GM20431 (cell line): ENCODE data around the gene SSPN.
"Not testable (repeated sequence)": the region's sequence is repeated elsewhere in the genome, so short reads cannot be mapped to it uniquely, and the experiment has no call there.

ENCODE experiments used
- in situ Hi-C: fragments of 300-500 bp; cut with MseI, MboI; formaldehyde crosslinking; loops from one replicate; pipeline ENCODE4 v1.15.0; 2020; ENCODE audit warnings: low sequenced_read_pairs; ENCODE audit not compliant: unreplicated experiment

The SSPN gene

GRCh38 chr12:26226122-26226521 lies 30.7 kb downstream of the SSPN start:
- in situ Hi-C loops: no loop called here

DNA sequence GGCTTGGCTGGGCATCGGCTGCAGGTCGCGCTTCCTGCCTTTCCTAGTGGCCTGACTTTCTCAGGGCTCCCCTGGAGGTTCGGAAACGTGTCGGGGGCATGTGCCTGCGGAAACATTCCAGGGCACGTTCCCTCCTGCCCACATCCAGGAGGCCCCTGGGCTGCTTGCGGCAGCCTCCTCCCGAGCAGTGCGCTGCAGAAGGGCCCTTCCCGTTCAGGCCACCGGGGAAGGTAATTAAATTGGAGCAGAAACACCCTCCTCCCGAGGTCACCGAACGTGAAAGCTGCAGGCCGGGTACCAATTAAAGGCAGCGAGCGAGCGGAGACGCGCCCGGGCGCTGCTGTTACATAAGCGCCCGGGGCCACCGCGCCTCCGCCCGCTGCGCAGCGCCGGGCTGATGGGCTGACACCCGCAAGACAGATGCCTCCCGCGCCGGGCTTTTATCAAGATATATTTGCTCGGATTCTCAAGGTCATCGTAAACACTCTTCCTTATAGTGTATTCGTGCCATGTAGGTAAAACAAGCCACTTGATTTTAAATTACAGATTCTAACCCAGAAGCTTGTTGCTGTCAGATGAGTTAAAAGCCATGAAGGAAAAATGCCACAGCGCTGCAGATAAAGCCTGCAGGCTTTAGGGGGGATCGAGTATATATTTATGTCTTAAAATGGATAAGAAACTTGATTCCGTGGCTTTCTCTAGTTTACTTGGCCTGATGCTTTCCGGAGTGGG lies 31.4 kb downstream of the SSPN start:
- in situ Hi-C loops: no loop called here

DNA sequence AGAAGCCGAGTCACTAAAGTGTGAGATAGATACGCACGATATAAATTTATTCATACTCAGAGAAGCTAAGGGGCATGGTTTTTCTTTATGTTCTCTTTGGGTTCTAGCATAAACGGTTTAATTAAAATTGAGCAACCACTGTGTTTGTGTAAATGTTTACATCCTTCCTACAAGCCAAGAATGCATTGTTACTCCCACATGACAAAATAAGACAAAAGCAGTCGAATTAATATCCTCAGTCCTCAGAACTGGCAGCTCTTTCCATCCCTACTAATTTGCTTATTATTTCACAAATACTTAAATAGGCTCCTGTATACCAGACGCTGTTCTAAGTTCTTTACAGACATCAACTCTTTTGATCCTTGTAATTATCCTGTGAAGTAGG lies 32.0 kb downstream of the SSPN start:
- in situ Hi-C loops: no loop called here

GRCh38 chr12:26229910-26230309 lies 34.5 kb downstream of the SSPN start:
- in situ Hi-C loops: no loop called here

DNA sequence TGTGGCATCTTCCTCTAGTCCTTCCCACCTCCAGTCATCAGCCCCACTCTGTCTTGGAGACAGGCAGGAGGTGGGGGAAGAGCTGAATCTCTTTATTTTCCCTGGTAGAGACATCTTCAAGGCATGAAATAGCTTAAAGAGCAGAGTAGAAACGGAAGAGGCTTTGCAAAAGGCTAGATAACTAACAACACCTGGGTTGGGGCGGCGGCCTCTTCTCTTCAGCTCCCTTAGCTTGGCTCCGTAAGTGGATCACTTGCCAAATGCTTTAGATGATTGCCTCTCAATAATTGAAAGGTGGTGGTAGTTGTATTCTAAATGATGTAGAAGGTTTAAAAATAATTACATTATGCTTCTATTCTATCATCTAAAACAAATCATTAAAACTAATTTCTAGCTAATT lies 36.1 kb downstream of the SSPN start:
- in situ Hi-C loops: no loop called here

- in situ Hi-C loops: no loop called here
Observed at GRCh38 chr12:26231921-26232320, 36.5 kb downstream of the SSPN start.

- in situ Hi-C loops: no loop called here
Observed at GRCh38 chr12:26233631-26234030, 38.3 kb downstream of the SSPN start.

- in situ Hi-C loops: not testable (repeated sequence)
Observed at GRCh38 chr12:26235465-26235864, 40.1 kb downstream of the SSPN start.

DNA sequence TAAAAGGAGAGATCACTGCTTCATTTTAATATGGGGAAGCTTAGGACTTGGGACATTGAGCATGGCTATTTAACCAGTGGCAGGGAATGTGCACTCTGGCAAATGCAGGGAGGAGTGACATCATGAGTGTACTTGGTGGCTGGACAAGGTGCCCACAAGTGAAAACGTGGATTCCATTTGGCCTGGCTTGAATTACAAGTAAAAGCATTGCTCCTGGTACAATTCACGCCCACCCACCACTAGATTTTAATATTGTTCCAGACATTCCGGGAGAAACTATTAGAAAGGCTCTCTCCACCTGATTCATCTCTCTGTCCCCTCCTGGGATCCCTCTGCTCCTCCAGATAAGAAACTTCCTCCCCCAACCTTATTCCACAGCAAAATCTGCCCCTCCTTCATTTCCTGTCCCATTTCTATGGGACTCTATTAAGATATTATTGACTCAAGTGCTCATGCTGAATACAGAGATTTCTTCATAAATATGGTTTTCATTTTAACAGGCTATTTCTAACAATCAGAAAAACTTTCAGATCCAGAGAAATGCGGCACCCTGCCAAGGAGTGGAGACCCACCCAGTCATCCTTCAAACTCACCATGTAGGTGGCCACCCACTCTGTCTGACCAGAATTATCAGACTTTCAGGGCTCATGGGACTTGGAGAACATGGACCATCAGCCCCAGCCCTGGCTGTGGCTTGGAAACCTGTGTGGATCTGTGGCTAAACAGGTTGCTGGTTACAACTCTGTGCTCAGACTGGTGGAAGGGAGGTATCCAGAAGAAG lies 43.2 kb downstream of the SSPN start:
- in situ Hi-C loops: no loop called here

GRCh38 chr12:26239122-26239851 lies 43.9 kb downstream of the SSPN start:
- in situ Hi-C loops: no loop called here

DNA sequence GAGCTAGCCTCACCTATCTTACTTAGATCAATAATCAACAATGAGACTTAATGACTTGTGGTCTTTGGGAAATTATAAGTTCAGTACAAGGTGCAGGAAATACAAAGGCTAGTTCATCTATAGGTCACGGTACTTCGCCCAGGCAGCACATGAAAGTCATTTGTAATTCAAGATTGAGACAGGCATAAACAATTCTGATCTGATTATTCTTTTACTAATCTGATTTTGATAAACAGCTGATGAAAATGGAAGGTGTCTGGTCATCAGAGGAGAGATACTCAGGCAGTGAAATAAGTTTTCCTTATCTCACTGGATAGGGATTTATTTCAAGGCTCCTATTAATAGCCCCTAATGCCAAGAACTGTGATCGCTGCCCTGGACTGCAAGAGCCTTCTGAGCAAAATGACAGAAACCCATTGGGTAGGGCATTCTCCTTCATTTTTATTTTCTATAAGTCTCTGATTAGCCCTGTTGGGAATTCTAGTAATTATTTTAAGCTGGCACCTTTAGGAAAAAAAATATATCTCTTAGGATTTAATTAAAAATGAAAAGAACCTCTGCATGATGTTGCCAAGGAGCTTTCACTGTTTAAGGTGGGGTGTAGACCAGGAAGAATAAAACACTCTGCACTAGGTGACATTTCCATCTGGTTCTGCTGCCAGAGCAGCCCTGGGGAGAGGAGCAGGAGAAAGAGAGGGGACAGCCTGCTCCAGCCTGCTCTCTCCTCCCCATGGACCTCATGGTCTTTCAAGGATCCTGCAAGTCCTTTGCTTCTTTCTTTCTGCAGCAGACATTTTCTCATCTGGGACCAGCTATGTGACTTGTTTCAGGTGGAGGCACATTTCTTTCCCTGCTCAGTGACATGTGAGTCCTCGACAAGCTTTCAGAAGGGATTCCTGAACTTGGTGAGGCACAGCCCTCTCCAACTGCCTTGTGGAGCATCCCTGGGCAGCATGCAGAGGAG lies 44.8 kb downstream of the SSPN start:
- in situ Hi-C loops: no loop called here

- in situ Hi-C loops: no loop called here
Observed at GRCh38 chr12:26241080-26241479, 45.7 kb downstream of the SSPN start.

DNA sequence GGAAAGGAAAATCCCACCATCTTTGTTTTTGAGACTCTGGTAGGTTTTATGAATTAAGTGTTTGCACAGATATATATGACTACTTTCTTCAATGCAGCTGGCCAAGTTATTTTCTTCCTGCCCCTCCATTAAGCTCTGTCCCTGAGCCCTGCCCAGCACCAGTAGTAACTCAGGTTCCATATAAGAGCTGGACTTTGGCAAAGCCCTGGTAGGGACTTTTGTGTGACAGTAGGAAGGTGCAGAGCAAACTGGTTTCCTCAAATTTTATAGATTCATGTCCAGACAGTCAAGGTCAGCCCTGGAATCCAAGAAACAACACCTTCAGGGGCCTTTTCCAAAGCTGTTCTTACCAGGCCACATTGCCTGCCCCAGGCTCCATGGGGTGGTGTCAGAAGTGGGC lies 47.3 kb downstream of the SSPN start:
- in situ Hi-C loops: no loop called here

DNA sequence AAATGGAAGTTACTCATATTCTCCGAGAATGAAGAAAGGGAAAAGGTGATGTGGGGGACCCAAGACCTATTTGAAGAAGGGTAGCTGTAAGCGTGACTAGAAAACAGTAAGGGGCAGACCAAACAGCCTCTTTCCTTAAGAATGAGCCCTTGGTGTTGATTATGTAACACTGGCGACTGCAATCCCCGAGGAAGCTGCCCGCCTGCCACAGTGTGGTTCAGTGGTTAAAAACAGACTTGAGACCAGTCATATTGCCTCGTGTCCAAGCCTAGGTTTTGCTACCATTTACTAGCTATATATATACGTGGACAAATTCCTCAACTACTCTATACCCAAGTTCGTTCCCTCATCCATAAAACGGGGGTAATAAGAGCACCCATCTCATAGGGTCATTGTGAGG lies 49.1 kb downstream of the SSPN start:
- in situ Hi-C loops: no loop called here

DNA sequence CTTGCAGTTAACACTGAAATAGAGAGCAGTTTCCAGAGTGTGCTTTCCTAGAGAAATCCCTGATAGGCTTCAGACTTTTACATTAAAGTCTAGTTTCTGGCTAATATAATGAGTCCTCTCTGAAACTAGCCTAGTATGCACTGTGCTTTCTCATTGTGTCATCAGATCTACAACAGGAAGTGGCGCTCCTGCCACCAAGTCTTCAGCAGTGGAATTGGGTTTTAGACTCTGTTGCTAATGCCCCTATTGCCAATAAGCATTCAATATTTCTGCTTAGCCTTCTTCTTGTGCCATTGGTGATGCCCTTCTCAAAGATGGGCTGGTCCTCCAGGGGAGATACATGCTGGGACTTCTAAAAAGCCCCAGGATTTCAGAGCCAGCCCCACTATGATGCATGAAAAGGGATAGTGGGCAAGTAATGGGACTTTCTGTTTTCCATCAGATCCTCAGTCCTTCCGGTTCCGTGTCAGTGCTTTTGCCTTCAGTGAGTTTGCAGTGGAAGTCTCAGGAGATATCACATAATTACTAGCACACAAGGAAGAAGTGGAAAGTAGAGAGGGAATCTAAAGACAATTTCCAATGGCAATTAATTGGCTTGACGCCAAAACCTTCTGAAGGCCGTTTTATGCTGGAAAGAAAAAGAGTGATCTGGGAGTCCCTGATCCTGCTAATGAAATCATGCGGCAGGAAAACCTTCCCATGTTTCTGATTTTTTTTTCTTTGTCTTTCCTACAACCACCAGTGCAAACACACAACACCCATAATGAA lies 50.0 kb downstream of the SSPN start:
- in situ Hi-C loops: no loop called here

DNA sequence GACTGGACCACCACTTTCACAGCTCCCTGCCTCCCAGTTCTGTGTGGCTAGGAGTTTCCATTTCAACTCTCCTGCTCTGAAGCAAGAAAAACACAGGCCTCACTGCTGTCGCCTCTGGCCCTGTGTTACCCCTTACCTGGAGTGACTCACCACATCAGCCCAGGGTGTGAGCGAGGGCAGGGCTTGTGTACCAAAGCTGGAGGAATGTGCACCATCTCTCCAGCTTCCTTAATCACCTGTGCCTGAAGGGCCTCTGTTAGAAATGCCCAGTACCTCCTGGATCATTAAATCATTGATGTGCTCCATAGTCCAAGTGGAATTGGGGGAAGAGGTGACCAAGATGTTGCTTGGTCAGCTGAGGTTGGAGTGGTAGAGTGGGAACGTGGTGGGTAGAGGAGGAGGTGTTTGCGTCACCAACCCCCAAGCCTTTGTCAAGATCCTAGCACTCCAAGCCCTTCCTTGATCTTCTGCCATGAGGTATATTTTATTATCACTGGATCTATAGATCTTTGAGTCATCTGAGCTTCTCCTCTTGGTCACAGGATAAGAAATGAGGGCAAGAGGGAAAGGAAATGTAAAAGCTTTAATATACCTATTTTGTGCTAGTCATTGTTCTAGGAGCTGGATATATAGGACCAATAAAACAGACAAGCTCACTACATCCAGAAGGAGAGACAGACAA lies 51.3 kb downstream of the SSPN start:
- in situ Hi-C loops: no loop called here

DNA sequence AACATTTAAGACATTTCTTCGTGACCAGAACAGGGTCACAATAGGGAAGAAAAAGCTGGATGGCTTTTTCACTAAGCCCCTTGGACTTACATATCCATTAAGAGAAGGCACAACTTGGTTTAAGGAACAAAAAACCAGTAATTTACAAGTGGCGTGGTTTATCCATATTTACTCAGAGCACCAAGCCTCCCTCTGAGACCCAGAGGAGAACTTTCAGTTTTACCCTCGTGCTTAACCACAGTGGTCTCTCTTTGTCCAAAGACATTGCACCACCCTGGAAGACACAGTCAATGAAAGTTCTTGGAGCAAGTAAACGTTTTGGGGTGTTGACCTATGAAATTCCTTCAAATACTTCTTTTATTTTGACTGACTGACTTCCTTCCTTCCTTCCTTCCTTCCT lies 52.5 kb downstream of the SSPN start:
- in situ Hi-C loops: no loop called here

GRCh38 chr12:26250801-26251200 lies 55.4 kb downstream of the SSPN start:
- in situ Hi-C loops: no loop called here

DNA sequence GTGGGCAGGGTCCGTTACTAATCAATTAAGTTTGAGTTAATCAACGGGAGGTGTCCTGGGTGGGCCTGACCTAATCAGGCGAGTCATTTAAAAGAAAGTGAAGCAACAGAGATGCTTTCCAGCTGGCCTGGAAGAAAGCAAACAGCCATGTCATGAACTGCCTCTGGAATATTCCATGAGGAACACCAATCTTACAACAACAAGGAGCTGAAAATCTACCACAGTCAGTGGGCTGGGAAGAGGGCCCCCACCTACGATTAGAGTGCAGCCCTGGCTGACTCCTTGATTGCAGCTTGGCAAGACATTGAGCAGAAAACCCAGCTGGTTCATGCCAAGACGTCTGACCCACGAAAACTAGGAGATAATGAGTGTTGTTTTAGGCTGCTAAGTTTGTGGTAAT lies 56.2 kb downstream of the SSPN start:
- in situ Hi-C loops: no loop called here
